Loucy (cell line): ENCODE data around the gene DUS2.

ENCODE experiments used
- CTCF ChIP-seq: fragments of 200-600 bp; sonication (generic); conservative IDR thresholded peaks from 2 replicates; pipeline ENCODE4 v1.5.1; 2014; ENCODE audit warnings: mild to moderate bottlenecking, antibody characterized with exemption, low read length
- EZH2phosphoT487 ChIP-seq: fragments of 200-600 bp; IDR thresholded peaks from 2 replicates; pipeline ENCODE4 v1.6.1; 2018; ENCODE audit warnings: antibody characterized with exemption, mild to moderate bottlenecking, moderate library complexity, borderline replicate concordance

GRCh38 chr16:68079376-68079625 lies 56.2 kb downstream of the DUS2 start:
- no peak for TF ChIP-seq CTCF
- TF ChIP-seq EZH2phosphoT487, result no peak
